Breast epithelium (tissue), 3 donors: Measurements from ENCODE around the gene TRAF3.

Experiments
- POLR2A ChIP-seq: fragments of 450-650 bp; IDR thresholded peaks from one replicate; pipeline ENCODE4 v1.6.1; 2016; ENCODE audit warnings: antibody characterized with exemption, mild to moderate bottlenecking, moderate library complexity
- POLR2AphosphoS5 ChIP-seq, 3 donors: sonication (generic); formaldehyde crosslinking; IDR thresholded peaks; one replicate each; pipeline ENCODE4 v1.6.1; 2017; ENCODE audit warnings: antibody characterized with exemption in 3 of 3
- TF ChIP-seq, protein P1 (sequence below), 3 donors: fragments of 450-650 bp; IDR thresholded peaks; one replicate each; pipeline ENCODE4 v1.5.1; 2016 to 2017; ENCODE audit warnings: antibody characterized with exemption in 3 of 3, mild to moderate bottlenecking in 3 of 3, moderate library complexity in 3 of 3

DNA sequence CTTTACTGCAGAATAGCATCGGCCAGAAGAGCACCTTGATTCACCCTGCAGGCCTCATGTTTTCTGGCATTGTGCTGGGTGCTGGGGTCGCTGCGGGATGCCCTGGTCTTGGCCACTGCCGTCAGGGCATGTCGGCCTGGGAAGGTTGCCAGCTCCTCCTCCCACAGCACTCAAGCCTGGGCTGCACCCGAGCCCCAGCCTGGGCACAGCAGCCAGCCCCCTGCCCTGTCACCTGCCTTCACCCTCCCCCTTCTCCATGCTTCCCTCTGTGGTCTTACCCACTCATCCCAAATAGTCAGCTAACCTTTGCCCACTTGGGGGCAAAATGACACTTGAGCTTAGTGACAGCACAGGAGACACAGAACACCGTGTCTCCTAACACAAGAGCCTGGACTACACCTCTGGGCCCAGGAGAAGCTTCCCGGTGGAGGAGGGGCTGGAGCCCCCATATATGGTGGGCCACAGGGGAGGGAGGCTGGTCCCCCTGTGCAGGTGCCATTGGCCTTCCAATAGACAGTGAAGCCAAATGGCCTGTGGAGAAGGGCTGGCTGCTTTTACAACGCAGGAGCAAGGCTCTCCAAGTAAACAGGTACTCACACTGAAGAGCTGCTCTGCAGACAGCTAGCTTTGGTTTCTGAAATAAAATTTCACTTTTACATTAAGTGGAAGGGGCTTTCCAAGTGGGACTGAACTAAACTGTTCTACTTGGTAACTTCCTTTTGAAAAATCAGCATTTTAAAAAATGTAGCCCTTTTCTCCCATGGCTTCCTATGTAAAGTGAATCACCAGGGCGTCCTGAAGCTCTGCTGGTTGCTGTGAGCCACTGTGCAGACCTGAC is 94.0 kb downstream of the TRAF3 start:
- no peak for TF ChIP-seq POLR2AphosphoS5 (IDR thresholded peaks at IDR 0.05)
- TF ChIP-seq, protein P1, sequence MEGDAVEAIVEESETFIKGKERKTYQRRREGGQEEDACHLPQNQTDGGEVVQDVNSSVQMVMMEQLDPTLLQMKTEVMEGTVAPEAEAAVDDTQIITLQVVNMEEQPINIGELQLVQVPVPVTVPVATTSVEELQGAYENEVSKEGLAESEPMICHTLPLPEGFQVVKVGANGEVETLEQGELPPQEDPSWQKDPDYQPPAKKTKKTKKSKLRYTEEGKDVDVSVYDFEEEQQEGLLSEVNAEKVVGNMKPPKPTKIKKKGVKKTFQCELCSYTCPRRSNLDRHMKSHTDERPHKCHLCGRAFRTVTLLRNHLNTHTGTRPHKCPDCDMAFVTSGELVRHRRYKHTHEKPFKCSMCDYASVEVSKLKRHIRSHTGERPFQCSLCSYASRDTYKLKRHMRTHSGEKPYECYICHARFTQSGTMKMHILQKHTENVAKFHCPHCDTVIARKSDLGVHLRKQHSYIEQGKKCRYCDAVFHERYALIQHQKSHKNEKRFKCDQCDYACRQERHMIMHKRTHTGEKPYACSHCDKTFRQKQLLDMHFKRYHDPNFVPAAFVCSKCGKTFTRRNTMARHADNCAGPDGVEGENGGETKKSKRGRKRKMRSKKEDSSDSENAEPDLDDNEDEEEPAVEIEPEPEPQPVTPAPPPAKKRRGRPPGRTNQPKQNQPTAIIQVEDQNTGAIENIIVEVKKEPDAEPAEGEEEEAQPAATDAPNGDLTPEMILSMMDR (IDR thresholded peaks at IDR 0.05) = no peak
- no peak for TF ChIP-seq POLR2A
